IMR-90 (cell line): ENCODE results near the gene UBXN1. TPM values are rescaled to one million over a fixed set of nuclear protein-coding genes. Genes with fewer than 3 reads are reported as not detected.
"Not testable (repeated sequence)": the region's sequence is repeated elsewhere in the genome, so short reads cannot be mapped to it uniquely, and the experiment has no call there.

Source experiments
- ATAC-seq: fragments of 200-7000 bp; cut with Tn5 transposase; 2 replicates; pipeline ENCODE4 v1.9.1; 2020; ENCODE audit warnings: low read depth, mild to moderate bottlenecking, moderate library complexity
- BruUV-seq: library from RNA; stranded (reverse); fragments of 400-500 nt; replicated peaks from 2 replicates; lab custom pipeline; 2021; lab: Mats Ljungman, UMichigan
- CTCF ChIA-PET: fragments of 300-600 bp; formaldehyde crosslinking; extraction: SDS; loops from one replicate; lab custom pipeline; 2021; ENCODE audit warnings: antibody characterized with exemption; lab: Yijun Ruan, JAX
- POLR2A ChIA-PET: fragments of 300-600 bp; sonication (Branson Sonifier 250); formaldehyde crosslinking; loops from one replicate; lab custom pipeline; 2022; ENCODE audit warnings: antibody characterized with exemption; ENCODE audit not compliant: unreplicated experiment; lab: Charles Lee
- DNase-seq: peaks from one replicate; pipeline ENCODE4 v3.0.0; 2013
- H2AFZ ChIP-seq: replicated peaks from 2 replicates; pipeline ENCODE3; 2013; ENCODE audit warnings: low read length, mild to moderate bottlenecking; ENCODE audit not compliant: poor library complexity
- H2AK5ac ChIP-seq: 2 replicates; pipeline ENCODE4 v1.6.1; 2013; ENCODE audit warnings: low read depth, low read length, inconsistent platforms
- H2AK9ac ChIP-seq: replicated peaks from 2 replicates; pipeline ENCODE3; 2013; ENCODE audit warnings: mild to moderate bottlenecking, low read depth, low read length, moderate library complexity; ENCODE audit not compliant: poor library complexity
- H2BK120ac ChIP-seq: 2 replicates; pipeline ENCODE4 v1.6.1; 2013; ENCODE audit warnings: low read depth, low read length, inconsistent platforms
- H2BK15ac ChIP-seq: 3 replicates; pipeline ENCODE4 v1.6.1; 2013; ENCODE audit warnings: low read depth, low read length, inconsistent platforms
- H2BK20ac ChIP-seq: 2 replicates; pipeline ENCODE4 v1.6.1; 2013; ENCODE audit warnings: low read depth, mild to moderate bottlenecking, inconsistent platforms, low read length, moderate library complexity
- H2BK5ac ChIP-seq: 2 replicates; pipeline ENCODE4 v1.6.1; 2013; ENCODE audit warnings: mild to moderate bottlenecking, low read depth, low read length, inconsistent platforms; ENCODE audit not compliant: poor library complexity, severe bottlenecking
- H3K14ac ChIP-seq: replicated peaks from 2 replicates; pipeline ENCODE4 v1.6.1; 2013; ENCODE audit warnings: low read depth, low read length, inconsistent platforms
- H3K18ac ChIP-seq: 2 replicates; pipeline ENCODE4 v1.6.1; 2013; ENCODE audit warnings: low read depth, low read length, control low read depth
- H3K23ac ChIP-seq: 2 replicates; pipeline ENCODE4 v1.6.1; 2013; ENCODE audit warnings: low read depth, low read length, inconsistent platforms
- H3K27ac ChIP-seq: 2 replicates; pipeline ENCODE4 v1.5.1; 2013; ENCODE audit warnings: mild to moderate bottlenecking, control low read depth, low read length; ENCODE audit not compliant: insufficient read depth
- H3K27me3 ChIP-seq: 2 replicates; pipeline ENCODE4 v1.6.1; 2013; ENCODE audit warnings: low read length; ENCODE audit not compliant: control insufficient read depth, insufficient read depth
- H3K36me3 ChIP-seq: 2 replicates; pipeline ENCODE4 v1.6.1; 2013; ENCODE audit warnings: low read length, mixed read lengths; ENCODE audit not compliant: control insufficient read depth, insufficient read depth
- H3K4ac ChIP-seq: 2 replicates; pipeline ENCODE4 v1.6.1; 2013; ENCODE audit warnings: low read depth, low read length, inconsistent platforms
- H3K4me1 ChIP-seq: 2 replicates; pipeline ENCODE4 v1.6.1; 2013; ENCODE audit warnings: low read length, mixed read lengths; ENCODE audit not compliant: control insufficient read depth, insufficient read depth
- H3K4me2 ChIP-seq: 2 replicates; pipeline ENCODE4 v1.6.1; 2013; ENCODE audit warnings: low read depth, mild to moderate bottlenecking, control low read depth, low read length, moderate library complexity
- H3K4me3 ChIP-seq: 2 replicates; pipeline ENCODE4 v1.5.1; 2013; ENCODE audit warnings: low read depth, mild to moderate bottlenecking, control low read depth, low read length, moderate library complexity; ENCODE audit not compliant: insufficient read depth
- H3K56ac ChIP-seq: 2 replicates; pipeline ENCODE4 v1.6.1; 2013; ENCODE audit warnings: low read length, inconsistent platforms; ENCODE audit not compliant: insufficient read depth; ENCODE audit errors: extremely low read depth
- H3K79me1 ChIP-seq, 2 experiments: 2 replicates each; pipeline ENCODE4 v1.6.1; 2013; ENCODE audit warnings: low read length in 2 of 2, inconsistent platforms in 1 of 2, low read depth in 1 of 2
- H3K9ac ChIP-seq: 2 replicates; pipeline ENCODE4 v1.6.1; 2013; ENCODE audit warnings: low read depth, low read length, control low read depth
- H3K9me1 ChIP-seq: 2 replicates; pipeline ENCODE4 v1.6.1; 2013; ENCODE audit warnings: low read length, inconsistent platforms; ENCODE audit not compliant: insufficient read depth
- H3K9me3 ChIP-seq: 2 replicates; pipeline ENCODE4 v1.6.1; 2013; ENCODE audit warnings: low read length; ENCODE audit not compliant: control insufficient read depth, insufficient read depth
- H4K20me1 ChIP-seq: 2 replicates; pipeline ENCODE4 v1.6.1; 2013; ENCODE audit warnings: low read length, inconsistent platforms; ENCODE audit not compliant: insufficient read depth
- H4K5ac ChIP-seq: 2 replicates; pipeline ENCODE4 v1.6.1; 2013; ENCODE audit warnings: mild to moderate bottlenecking, low read depth, low read length, control low read depth
- H4K8ac ChIP-seq, 2 experiments: 2 replicates each; pipeline ENCODE4 v1.6.1; 2013; ENCODE audit warnings: low read depth in 2 of 2, low read length in 2 of 2, control low read depth in 1 of 2, inconsistent platforms in 1 of 2
- H4K91ac ChIP-seq: 2 replicates; pipeline ENCODE4 v1.6.1; 2013; ENCODE audit warnings: low read depth, low read length, inconsistent platforms; ENCODE audit not compliant: insufficient read depth
- WGBS, 2 experiments: methylation state at CpG; one replicate each; pipeline versions ENCODE4 v1.1.5 to v1.1.7; 2013; ENCODE audit warnings: missing lambda C conversion rate in 2 of 2; ENCODE audit not compliant: insufficient read length in 1 of 2; ENCODE audit errors: extremely low coverage in 2 of 2; 5-methylcytosine and 5-hydroxymethylcytosine counted together
- dilution Hi-C: fragments of 300-500 bp; cut with HindIII; formaldehyde crosslinking; loops from one replicate; pipeline ENCODE4 v1.14.3; 2018; ENCODE audit warnings: low sequenced_read_pairs; ENCODE audit not compliant: unreplicated experiment
- in situ Hi-C: fragments of 300-500 bp; cut with MboI; formaldehyde crosslinking; loops from 3 replicates; pipeline ENCODE4 v1.14.3; 2019; ENCODE audit warnings: low sequenced_read_pairs, inconsistent platforms, mixed read lengths
- intact Hi-C: fragments of 100-400 bp; cut with micrococcal nuclease; formaldehyde crosslinking; loops from 2 replicates; pipeline ENCODE4 v1.10.0; 2022
- polyA plus RNA-seq, 3 experiments: library from polyadenylated mRNA; depleted of rRNA; stranded (reverse); fragments of >200 nt; gene quantifications; 2 replicates each; pipeline ENCODE4 v1.2.3, GENCODE V29; 2012; ENCODE audit warnings: low replicate concordance in 1 of 3
- total RNA-seq: library from RNA; depleted of rRNA; stranded (reverse); fragments of >200 nt; gene quantifications from 2 replicates; pipeline ENCODE4 v1.2.3, GENCODE V29; 2012

UBXN1 gene
- total and polyA plus RNA-seq, 2 of the 4 experiments (the other 2 are of a cell fraction), result 50.0 to 81.6 TPM

DNA sequence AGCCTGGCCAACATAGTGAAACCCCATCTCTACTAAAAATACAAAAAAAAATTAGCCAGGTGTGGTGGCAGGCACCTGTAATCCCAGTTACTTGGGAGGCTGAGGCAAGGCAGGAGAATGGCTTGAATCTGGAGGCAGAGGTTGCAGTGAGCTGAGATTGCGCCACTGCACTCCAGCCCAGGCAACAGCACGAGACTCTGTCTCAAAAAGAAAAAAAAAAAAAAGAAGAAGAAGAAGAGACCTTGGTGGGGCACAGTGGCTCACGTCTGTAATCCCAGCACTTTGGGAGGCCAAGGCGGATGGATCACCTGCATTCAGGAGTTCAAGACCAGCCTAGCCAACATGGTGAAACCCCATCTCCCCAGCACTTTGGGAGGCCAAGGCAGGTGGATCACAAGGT lies 25.0 kb upstream of the UBXN1 start:
- H3K27ac ChIP-seq, H2BK15ac ChIP-seq, H2AFZ ChIP-seq, H3K23ac ChIP-seq, H3K4me3 ChIP-seq, H3K36me3 ChIP-seq, H3K4ac ChIP-seq, H2BK20ac ChIP-seq, H4K5ac ChIP-seq, H3K18ac ChIP-seq, H2BK120ac ChIP-seq, H2AK5ac ChIP-seq, H3K56ac ChIP-seq, POLR2A ChIA-PET, intact Hi-C loops, H3K4me2 ChIP-seq, H3K14ac ChIP-seq, H4K91ac ChIP-seq, H3K9ac ChIP-seq, BruUV-seq, H2BK5ac ChIP-seq, H3K27me3 ChIP-seq, DNase-seq, dilution Hi-C loops, H4K20me1 ChIP-seq, H2AK9ac ChIP-seq, H3K9me3 ChIP-seq, H4K8ac ChIP-seq, ATAC-seq, in situ Hi-C loops: not testable (repeated sequence)
- Histone ChIP-seq H3K9me1 (peaks cover 16% of the 10 kb centered on the region), H3K4me1 (peaks cover 12% of the 10 kb centered on the region), H3K79me1 (peaks cover 13 to 39% of the 10 kb centered on the region in 2 experiments)
- WGBS, 2 experiments, result 100% methylated on average over 1 of the region's 4 CpGs; no CpG with 5 or more reads in 1 of the 2 experiments
- CTCF ChIA-PET, result interaction anchor here (1.0 kb wide), 1 partner anchor 10 kb away, joined by 4 read pairs; no protein-coding TSS in a partner anchor
